ENCODE results near the gene PNLIPRP1. TPM values are rescaled to one million over a fixed set of nuclear protein-coding genes. Genes with fewer than 3 reads are reported as not detected.

The PNLIPRP1 gene
- total RNA-seq, 2 experiments from 2014 or later, result not detected

DNA sequence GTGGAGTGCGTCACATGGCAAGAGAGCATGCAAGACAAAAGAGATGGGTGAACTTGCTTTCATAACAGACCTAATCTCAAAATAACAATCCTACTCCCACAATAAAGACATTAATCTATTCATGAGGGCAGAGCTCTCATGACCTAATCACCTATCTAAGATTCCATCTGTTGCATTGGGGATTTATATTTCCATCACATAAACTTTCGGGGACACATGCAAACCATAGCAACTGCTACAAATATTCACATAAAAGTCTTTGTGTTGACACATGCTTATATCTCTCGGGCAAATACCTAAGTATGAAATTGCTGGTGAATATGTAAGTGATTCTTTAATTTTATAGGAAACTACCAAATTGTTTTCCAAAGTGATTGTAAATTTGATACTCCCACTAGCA lies 16.0 kb upstream of the PNLIPRP1 start:
- no peak for DNase-seq
- POLR2A ChIA-PET, result no interaction called here
- intact Hi-C loops (cut with micrococcal nuclease), result no loop called here
- no peak overlapping the region for H3K4me3 Mint-ChIP-seq
- no peaks in the 10 kb centered on the region for H3K9me3 Mint-ChIP-seq
- H3K36me3 Mint-ChIP-seq, result no peaks in the 10 kb centered on the region
- no peaks in the 10 kb centered on the region for H3K27me3 Mint-ChIP-seq
- CTCF ChIA-PET, result no interaction called here
- H3K4me1 Mint-ChIP-seq (ENCODE audit: low read depth), result no peaks in the 10 kb centered on the region
- no peak overlapping the region for H3K27ac Mint-ChIP-seq

DNA sequence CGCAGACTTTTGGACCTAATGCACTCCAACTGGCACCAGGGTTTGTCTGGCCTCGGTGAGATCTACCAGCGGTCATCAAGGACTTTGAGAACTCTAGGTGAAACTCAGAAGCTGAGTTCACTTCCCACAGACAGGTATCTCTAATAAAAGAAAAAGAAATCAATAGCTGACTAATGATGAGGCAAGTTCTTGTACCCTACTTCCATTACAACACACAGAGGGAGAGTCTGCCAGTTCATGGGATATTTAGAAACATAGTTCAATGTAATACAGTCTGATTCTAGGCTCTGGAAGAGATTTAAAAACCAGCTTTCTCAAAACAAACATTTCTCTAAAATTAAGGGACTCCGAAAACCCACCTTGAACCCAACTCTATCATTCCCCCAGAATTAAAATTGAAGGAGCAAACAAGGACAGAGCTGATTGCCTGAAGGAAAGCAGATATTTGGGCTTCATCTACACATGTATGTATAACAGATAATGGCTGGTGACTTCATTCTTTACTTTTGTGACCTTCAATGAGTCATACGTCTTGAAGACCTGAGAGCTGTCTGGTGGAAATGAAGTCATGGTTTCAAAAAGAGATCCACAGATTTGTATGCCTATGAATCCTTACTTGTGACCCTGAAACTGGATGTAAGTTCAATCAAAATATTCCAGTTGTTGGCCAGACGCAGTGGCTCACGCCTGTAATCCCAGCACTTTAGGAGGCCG lies 2.7 kb upstream of the PNLIPRP1 start:
- Mint-ChIP-seq H3K27ac (no peak overlapping the region), H3K27me3 (no peaks in the 10 kb centered on the region), H3K36me3 (no peaks in the 10 kb centered on the region), H3K4me3 (no peak overlapping the region), H3K4me1 (ENCODE audit: low read depth) (no peaks in the 10 kb centered on the region), H3K9me3 (peaks cover 2% of the 10 kb centered on the region)
- DNase-seq, result no peak
- ChIA-PET CTCF (no interaction called here), POLR2A (no interaction called here)
- intact Hi-C loops (cut with micrococcal nuclease), result no loop called here

GRCh38 chr10:116588995-116589394 lies 1.8 kb upstream of the PNLIPRP1 start:
- ChIA-PET POLR2A (no interaction called here), CTCF (no interaction called here)
- intact Hi-C loops (cut with micrococcal nuclease), result no loop called here
- no peak overlapping the region for H3K4me3 Mint-ChIP-seq
- peaks cover 2% of the 10 kb centered on the region for H3K9me3 Mint-ChIP-seq
- H3K36me3 Mint-ChIP-seq, result no peaks in the 10 kb centered on the region
- H3K4me1 Mint-ChIP-seq (ENCODE audit: low read depth), result no peaks in the 10 kb centered on the region
- H3K27me3 Mint-ChIP-seq, result no peaks in the 10 kb centered on the region
- no peak overlapping the region for H3K27ac Mint-ChIP-seq
- DNase-seq, result no peak

GRCh38 chr10:116589926-116590325 lies 833 bp upstream of the PNLIPRP1 start:
- Mint-ChIP-seq H3K4me1 (ENCODE audit: low read depth) (no peaks in the 10 kb centered on the region), H3K27ac (no peak overlapping the region), H3K36me3 (no peaks in the 10 kb centered on the region), H3K4me3 (no peak overlapping the region), H3K9me3 (peaks cover 2% of the 10 kb centered on the region), H3K27me3 (no peaks in the 10 kb centered on the region)
- no peak for DNase-seq
- POLR2A ChIA-PET, result no interaction called here
- intact Hi-C loops (cut with micrococcal nuclease), result no loop called here
- CTCF ChIA-PET, result no interaction called here

DNA sequence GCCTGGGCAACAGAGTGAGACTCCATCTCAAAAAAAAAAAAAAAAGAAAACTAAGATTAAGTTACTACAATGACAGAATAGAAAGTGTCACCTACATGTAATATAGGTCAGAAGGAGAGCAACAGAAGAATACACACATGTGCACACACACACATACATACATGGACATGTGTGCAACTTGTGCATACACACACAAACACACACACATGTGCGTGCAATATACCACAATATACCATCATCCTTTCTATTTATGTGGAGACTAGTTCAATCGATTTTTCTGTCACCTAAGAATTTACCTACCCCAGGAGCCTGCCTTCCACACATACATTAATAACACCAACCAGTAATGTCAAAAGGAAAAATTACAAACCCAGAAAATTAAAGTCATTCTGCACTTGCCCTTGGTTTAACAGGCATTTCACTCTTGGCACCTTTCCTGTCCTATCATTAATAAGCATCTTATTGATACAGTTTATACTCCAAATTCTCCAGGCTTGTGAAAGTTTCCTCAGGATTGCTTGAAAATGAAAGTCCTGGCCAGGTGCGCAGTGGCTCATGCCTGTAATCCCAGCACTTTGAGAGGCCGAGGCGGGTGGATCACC lies 2.5 kb downstream of the PNLIPRP1 start:
- ChIA-PET CTCF (no interaction called here), POLR2A (no interaction called here)
- no peaks in the 10 kb centered on the region for H3K27me3 Mint-ChIP-seq
- intact Hi-C loops (cut with micrococcal nuclease), result no loop called here
- H3K27ac Mint-ChIP-seq, result no peak overlapping the region
- H3K36me3 Mint-ChIP-seq, result no peaks in the 10 kb centered on the region
- no peak for DNase-seq
- peaks cover 2% of the 10 kb centered on the region for H3K9me3 Mint-ChIP-seq
- H3K4me1 Mint-ChIP-seq (ENCODE audit: low read depth), result no peaks in the 10 kb centered on the region
- no peak overlapping the region for H3K4me3 Mint-ChIP-seq

GRCh38 chr10:116594525-116595035 lies 3.8 kb downstream of the PNLIPRP1 start:
- CTCF ChIA-PET, result no interaction called here

GRCh38 chr10:116596062-116596461 lies 5.3 kb downstream of the PNLIPRP1 start:
- Mint-ChIP-seq H3K4me3 (no peak overlapping the region), H3K9me3 (no peaks in the 10 kb centered on the region), H3K27me3 (no peaks in the 10 kb centered on the region), H3K27ac (no peak overlapping the region), H3K4me1 (ENCODE audit: low read depth) (no peaks in the 10 kb centered on the region), H3K36me3 (no peaks in the 10 kb centered on the region)
- ChIA-PET POLR2A (no interaction called here), CTCF (no interaction called here)
- DNase-seq, result no peak
- intact Hi-C loops (cut with micrococcal nuclease), result no loop called here

More at GRCh38 chr10:116594525-116595035, 3.8 kb downstream of the PNLIPRP1 start:
- intact Hi-C loops (cut with micrococcal nuclease), result no loop called here
- Mint-ChIP-seq H3K36me3 (no peaks in the 10 kb centered on the region), H3K27ac (no peak overlapping the region), H3K27me3 (no peaks in the 10 kb centered on the region), H3K9me3 (no peaks in the 10 kb centered on the region), H3K4me3 (no peak overlapping the region), H3K4me1 (ENCODE audit: low read depth) (no peaks in the 10 kb centered on the region)
- POLR2A ChIA-PET, result no interaction called here
- DNase-seq, result no peak

DNA sequence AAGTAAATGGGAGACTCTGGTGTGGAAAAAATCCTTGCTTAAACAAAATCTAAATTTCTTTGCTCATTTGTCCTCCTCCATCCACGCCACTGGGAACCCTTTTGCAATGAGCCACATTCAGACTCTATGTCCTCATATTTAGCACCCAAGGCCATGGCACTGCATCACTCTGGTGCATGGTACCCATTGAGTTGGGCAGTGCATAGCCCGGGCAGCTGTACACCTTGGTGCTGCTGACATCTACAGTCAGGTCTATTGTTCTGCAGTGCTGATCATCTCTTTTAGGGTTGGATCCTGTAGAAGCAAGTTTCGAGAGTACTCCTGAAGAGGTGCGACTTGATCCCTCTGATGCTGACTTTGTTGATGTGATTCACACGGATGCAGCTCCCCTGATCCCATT lies 6.8 kb downstream of the PNLIPRP1 start:
- POLR2A ChIA-PET, result no interaction called here

GRCh38 chr10:116598329-116598728 lies 7.6 kb downstream of the PNLIPRP1 start:
- Mint-ChIP-seq H3K36me3 (no peaks in the 10 kb centered on the region), H3K9me3 (no peaks in the 10 kb centered on the region), H3K4me3 (no peak overlapping the region), H3K27ac (no peak overlapping the region), H3K4me1 (ENCODE audit: low read depth) (no peaks in the 10 kb centered on the region), H3K27me3 (peaks cover 2% of the 10 kb centered on the region)
- CTCF ChIA-PET, result no interaction called here
- POLR2A ChIA-PET, result no interaction called here
- intact Hi-C loops (cut with micrococcal nuclease), result no loop called here
- DNase-seq, result no peak

More for the DNA sequence above, 6.8 kb downstream of the PNLIPRP1 start:
- CTCF ChIA-PET, result no interaction called here
- H3K4me1 Mint-ChIP-seq (ENCODE audit: low read depth), result no peaks in the 10 kb centered on the region
- no peaks in the 10 kb centered on the region for H3K9me3 Mint-ChIP-seq
- no peak overlapping the region for H3K4me3 Mint-ChIP-seq
- H3K36me3 Mint-ChIP-seq, result no peaks in the 10 kb centered on the region
- H3K27me3 Mint-ChIP-seq, result peaks cover under 1% of the 10 kb centered on the region
- DNase-seq, result no peak
- H3K27ac Mint-ChIP-seq, result no peak overlapping the region
- intact Hi-C loops (cut with micrococcal nuclease), result no loop called here

GRCh38 chr10:116599991-116600390 lies 9.2 kb downstream of the PNLIPRP1 start:
- H3K4me3 Mint-ChIP-seq, result no peak overlapping the region
- no peaks in the 10 kb centered on the region for H3K4me1 Mint-ChIP-seq (ENCODE audit: low read depth)
- DNase-seq, result no peak
- ChIA-PET CTCF (no interaction called here), POLR2A (no interaction called here)
- H3K27me3 Mint-ChIP-seq, result peaks cover 2% of the 10 kb centered on the region
- no peak overlapping the region for H3K27ac Mint-ChIP-seq
- H3K9me3 Mint-ChIP-seq, result no peaks in the 10 kb centered on the region
- intact Hi-C loops (cut with micrococcal nuclease), result no loop called here
- H3K36me3 Mint-ChIP-seq, result no peaks in the 10 kb centered on the region

GRCh38 chr10:116602648-116603400 lies 12.1 kb downstream of the PNLIPRP1 start:
- H3K36me3 Mint-ChIP-seq, result no peaks in the 10 kb centered on the region
- CTCF ChIA-PET, result no interaction called here
- no peak overlapping the region for H3K27ac Mint-ChIP-seq
- no peak overlapping the region for H3K4me3 Mint-ChIP-seq
- intact Hi-C loops (cut with micrococcal nuclease), result no loop called here
- DNase-seq, result no peak
- POLR2A ChIA-PET, result no interaction called here
- H3K27me3 Mint-ChIP-seq, result peaks cover 7% of the 10 kb centered on the region
- no peaks in the 10 kb centered on the region for H3K9me3 Mint-ChIP-seq
- no peaks in the 10 kb centered on the region for H3K4me1 Mint-ChIP-seq (ENCODE audit: low read depth)

- intact Hi-C loops (cut with micrococcal nuclease), result no loop called here
- no peak for DNase-seq
- Mint-ChIP-seq H3K27ac (no peak overlapping the region), H3K4me1 (ENCODE audit: low read depth) (no peaks in the 10 kb centered on the region), H3K9me3 (no peaks in the 10 kb centered on the region), H3K4me3 (no peak overlapping the region), H3K27me3 (peaks cover 20% of the 10 kb centered on the region), H3K36me3 (no peaks in the 10 kb centered on the region)
- ChIA-PET CTCF (no interaction called here), POLR2A (no interaction called here)
Observed at GRCh38 chr10:116606061-116606483, 15.3 kb downstream of the PNLIPRP1 start.

DNA sequence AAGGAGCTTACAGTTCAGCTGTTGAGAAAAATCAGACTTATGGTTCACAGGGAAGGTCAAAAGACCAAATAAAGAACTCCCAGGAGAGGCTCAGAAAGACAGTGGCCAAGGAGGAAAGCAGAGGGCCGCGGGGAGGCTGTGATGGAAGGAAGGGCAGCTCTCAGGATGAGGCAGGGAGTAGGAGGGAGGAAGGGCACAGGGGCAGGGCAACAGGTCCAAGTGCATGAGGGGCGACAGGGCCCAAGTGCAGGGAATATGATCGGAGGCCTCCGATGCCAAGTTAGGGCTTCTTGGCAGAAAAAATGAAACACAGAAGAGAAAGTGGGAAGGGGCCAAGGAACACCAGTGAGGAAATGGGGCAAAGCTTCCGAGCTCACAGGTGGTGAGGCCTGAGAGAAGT lies 16.6 kb downstream of the PNLIPRP1 start:
- DNase-seq, result no peak
- no peak overlapping the region for H3K4me3 Mint-ChIP-seq
- ChIA-PET CTCF (no interaction called here), POLR2A (no interaction called here)
- no peaks in the 10 kb centered on the region for H3K9me3 Mint-ChIP-seq
- intact Hi-C loops (cut with micrococcal nuclease), result no loop called here
- no peaks in the 10 kb centered on the region for H3K4me1 Mint-ChIP-seq (ENCODE audit: low read depth)
- peaks cover 20% of the 10 kb centered on the region for H3K27me3 Mint-ChIP-seq
- no peak overlapping the region for H3K27ac Mint-ChIP-seq
- H3K36me3 Mint-ChIP-seq, result no peaks in the 10 kb centered on the region
